ENCODE results near the gene UPF1. TPM values are rescaled to one million over a fixed set of nuclear protein-coding genes. Genes with fewer than 3 reads are reported as not detected.
A peak's percentile ranks its signal among the peaks of the same experiment; 100 is the strongest.

The UPF1 gene
- total and polyA plus RNA-seq, 2 of the 13 experiments (the other 11 are each of a cell fraction or from before 2014, with no cell fraction given): 16.9 to 41.8 TPM

- TF ChIP-seq CSRNP1 (CRISPR knock-in tag; IDR thresholded peaks at IDR 0.05) (0 out of 2 replicates have a peak, but pooled peaks have one; percentile 51), ADNP (CRISPR knock-in tag; IDR thresholded peaks at IDR 0.05) (no peak), THAP9 (CRISPR knock-in tag; IDR thresholded peaks at IDR 0.05; ENCODE audit: borderline replicate concordance) (0 out of 2 replicates have a peak, but pooled peaks have one; percentile 22), CENPT (CRISPR knock-in tag; IDR thresholded peaks at IDR 0.05; ENCODE audit: low read depth) (no peak), HOMEZ (CRISPR knock-in tag; IDR thresholded peaks at IDR 0.05; ENCODE audit: low read depth) (no peak), ZNF407 (CRISPR knock-in tag; IDR thresholded peaks at IDR 0.05; ENCODE audit: not compliant biosample characterization) (no peak), NR0B2 (CRISPR knock-in tag; IDR thresholded peaks at IDR 0.05) (0 out of 2 replicates have a peak, but pooled peaks have one; percentile 42), REPIN1 (CRISPR knock-in tag; IDR thresholded peaks at IDR 0.05; ENCODE audit: borderline replicate concordance, low read depth) (0 out of 2 replicates have a peak, but pooled peaks have one; percentile 22), HMGA1 (CRISPR knock-in tag; conservative IDR thresholded peaks at IDR 0.05) (no peak), ZNF329 (CRISPR knock-in tag; IDR thresholded peaks at IDR 0.05; ENCODE audit: low read depth) (no peak), ZFY (CRISPR knock-in tag; IDR thresholded peaks at IDR 0.05) (peak; percentile 8), SALL1 (CRISPR knock-in tag; IDR thresholded peaks at IDR 0.05) (no peak)
These were observed 764 bp downstream of the UPF1 start (continued) for GRCh38 chr19:18832306-18833140.

All from HepG2 (cell line).